Nephron (organoid): Measurements from ENCODE around the gene REG3A.

Experiments used
- H3K27ac Mint-ChIP-seq, 3 experiments: 2 replicates each; pipeline ENCODE4 v1.8.0; 2020; ENCODE audit warnings: mixed read lengths in 3 of 3, mild to moderate bottlenecking in 2 of 3, moderate library complexity in 1 of 3
- H3K27me3 Mint-ChIP-seq: 2 replicates; pipeline ENCODE4 v1.8.0; 2021; ENCODE audit warnings: low read depth, mild to moderate bottlenecking, moderate library complexity, mixed read lengths
- H3K36me3 Mint-ChIP-seq: 2 replicates; pipeline ENCODE4 v1.8.0; 2020; ENCODE audit warnings: low read depth, mixed read lengths
- H3K4me1 Mint-ChIP-seq: 2 replicates; pipeline ENCODE4 v1.8.0; 2020; ENCODE audit warnings: mixed read lengths
- H3K4me3 Mint-ChIP-seq, 3 experiments: 2 replicates each; pipeline ENCODE4 v1.8.0; 2020; ENCODE audit warnings: mild to moderate bottlenecking in 3 of 3, mixed read lengths in 3 of 3, moderate library complexity in 2 of 3
- H3K9me3 Mint-ChIP-seq: 2 replicates; pipeline ENCODE4 v1.8.0; 2020; ENCODE audit warnings: mixed read lengths
- CTCF ChIP-seq, 3 experiments: fragments of 200-600 bp; sonication (generic); IDR thresholded peaks; one replicate each; pipeline ENCODE4 v1.5.0; 2021; ENCODE audit warnings: antibody characterized with exemption in 3 of 3; ENCODE audit not compliant: unreplicated experiment in 3 of 3

REG3A gene

GRCh38 chr2:79116997-79117928 is 42.3 kb downstream of the REG3A start:
- Mint-ChIP-seq H3K27me3 (no peaks in the 10 kb centered on the region), H3K9me3 (no peaks in the 10 kb centered on the region), H3K36me3 (no peaks in the 10 kb centered on the region), H3K4me1 (no peaks in the 10 kb centered on the region), H3K4me3 (no peak overlapping the region), H3K27ac (no peak overlapping the region)
- no peak for TF ChIP-seq CTCF (IDR thresholded peaks at IDR 0.05; ENCODE audit: unreplicated experiment in 3 of 3)

GRCh38 chr2:79114797-79115494 is 44.6 kb downstream of the REG3A start:
- H3K9me3 Mint-ChIP-seq = no peaks in the 10 kb centered on the region
- no peaks in the 10 kb centered on the region for H3K27me3 Mint-ChIP-seq

GRCh38 chr2:79112269-79112668 is 47.3 kb downstream of the REG3A start:
- H3K27me3 Mint-ChIP-seq = no peaks in the 10 kb centered on the region
- no peak for TF ChIP-seq CTCF (IDR thresholded peaks at IDR 0.05; ENCODE audit: unreplicated experiment in 3 of 3)
- no peak overlapping the region for H3K27ac Mint-ChIP-seq
- H3K9me3 Mint-ChIP-seq = no peaks in the 10 kb centered on the region
- no peaks in the 10 kb centered on the region for H3K36me3 Mint-ChIP-seq
- no peaks in the 10 kb centered on the region for H3K4me1 Mint-ChIP-seq
- no peak overlapping the region for H3K4me3 Mint-ChIP-seq

More at GRCh38 chr2:79114797-79115494, 44.6 kb downstream of the REG3A start:
- Mint-ChIP-seq H3K4me3 (no peak overlapping the region), H3K36me3 (no peaks in the 10 kb centered on the region), H3K27ac (no peak overlapping the region), H3K4me1 (no peaks in the 10 kb centered on the region)
- no peak for TF ChIP-seq CTCF (IDR thresholded peaks at IDR 0.05; ENCODE audit: unreplicated experiment in 3 of 3)
